GM21529 (cell line): ENCODE results near the gene C15orf61.

ENCODE experiments used
- ATAC-seq: cut with Tn5 transposase; IDR thresholded peaks from one replicate; pipeline ENCODE4 v1.9.1; 2021; ENCODE audit not compliant: unreplicated experiment

The C15orf61 gene

GRCh38 chr15:67579164-67579563, 58.2 kb downstream of the C15orf61 start:
- no peak for ATAC-seq
